KBM-7 (cell line): ENCODE data around the gene TRIML2.

Source experiments
- DNase-seq: peaks from one replicate; pipeline ENCODE4 v3.0.0-alpha.2; 2015
- in situ Hi-C: fragments of 300-500 bp; cut with MboI; formaldehyde crosslinking; loops from 2 replicates; pipeline ENCODE4 v1.14.3; 2020; ENCODE audit warnings: low sequenced_read_pairs, low pct_unique_long_range_greater_than_20kb, mixed read lengths

Gene TRIML2

GRCh38 chr4:188109157-188109755 is at the start of gene TRIML2:
TRIML2 (minus strand) TSS chr4:188109603; CDS start chr4:188105368, 4,235 bp downstream.
- in situ Hi-C loops = no loop called here
- DNase-seq = no peak

DNA sequence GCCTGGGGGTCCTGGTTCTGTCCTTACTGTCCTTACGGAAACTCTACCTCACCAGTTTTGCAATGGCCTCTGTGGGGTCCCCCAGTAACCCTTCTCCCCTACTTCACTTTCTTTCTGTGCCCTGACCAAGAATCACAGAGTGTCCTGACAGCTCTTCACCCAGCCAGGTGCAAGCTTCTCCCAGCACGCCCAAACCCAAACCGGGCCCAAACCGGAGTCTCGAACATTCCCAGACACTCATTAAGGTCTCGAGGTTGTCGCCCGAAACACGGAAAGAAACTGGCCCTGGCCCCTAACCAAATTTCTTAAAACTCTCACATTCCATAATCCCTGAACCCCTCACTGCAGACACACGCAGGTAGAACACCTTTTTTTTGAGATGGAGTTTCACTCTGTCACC is 48.9 kb upstream of the TRIML2 start:
- in situ Hi-C loops = no loop called here
- DNase-seq = no peak

- no peak for DNase-seq
- in situ Hi-C loops = no loop called here
Measured at GRCh38 chr4:188154668-188155405, 45.4 kb upstream of the TRIML2 start.

DNA sequence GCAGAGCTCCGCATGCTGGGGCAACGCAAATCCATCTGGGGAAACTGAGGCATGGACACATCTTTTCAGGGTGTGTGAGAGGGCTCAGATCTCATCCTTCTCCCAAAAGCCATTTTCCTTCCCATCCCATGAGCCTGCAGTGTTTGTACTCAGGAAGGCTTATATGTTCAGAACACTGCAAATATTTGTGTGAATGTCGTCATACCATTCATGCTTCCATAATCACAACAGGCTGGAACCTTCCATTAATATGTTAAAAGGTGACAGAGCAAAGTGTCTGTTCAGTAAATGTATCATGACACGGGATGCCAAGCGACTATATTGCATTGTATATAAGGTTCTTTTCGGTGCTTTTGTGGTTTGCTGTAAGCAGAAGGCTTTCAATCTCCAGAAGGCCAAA is 38.4 kb upstream of the TRIML2 start:
- in situ Hi-C loops = no loop called here
- DNase-seq = no peak

- in situ Hi-C loops = no loop called here
- DNase-seq = no peak
Measured at GRCh38 chr4:188147176-188147575, 37.8 kb upstream of the TRIML2 start.

- in situ Hi-C loops = no loop called here
- DNase-seq = no peak
Measured at GRCh38 chr4:188146618-188147017, 37.2 kb upstream of the TRIML2 start.

GRCh38 chr4:188145601-188146000 is 36.2 kb upstream of the TRIML2 start:
- DNase-seq = no peak
- in situ Hi-C loops = no loop called here

DNA sequence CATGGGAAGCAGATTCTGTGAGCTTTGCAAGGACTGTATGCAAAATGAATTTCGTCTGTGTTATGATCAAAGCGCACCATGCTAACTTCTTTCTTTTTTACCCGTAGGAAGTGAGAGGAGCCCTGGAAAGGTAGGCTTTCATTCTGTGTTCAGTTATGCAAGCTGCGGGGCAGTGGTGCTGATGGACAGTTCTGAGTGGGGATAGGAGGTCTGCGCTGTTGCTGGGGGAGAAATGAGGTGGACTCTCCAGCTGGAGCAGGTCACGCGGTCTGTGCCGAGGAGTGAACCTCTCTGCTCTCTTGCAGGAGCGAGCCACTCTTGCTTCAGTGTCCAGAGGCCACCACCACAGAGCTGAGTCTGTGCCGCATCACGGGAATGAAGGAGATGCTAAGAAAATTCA is 34.3 kb upstream of the TRIML2 start:
- in situ Hi-C loops = no loop called here
- no peak for DNase-seq

- no peak for DNase-seq
- in situ Hi-C loops = no loop called here
Measured at GRCh38 chr4:188139671-188140070, 30.3 kb upstream of the TRIML2 start.

GRCh38 chr4:188139141-188139540 is 29.7 kb upstream of the TRIML2 start, which contains the start of gene TRIML1:
TRIML1 (plus strand) TSS chr4:188139441; CDS start chr4:188139559, 118 bp downstream.
- in situ Hi-C loops = no loop called here
- no peak for DNase-seq

- DNase-seq = no peak
- in situ Hi-C loops = no loop called here
Measured at GRCh38 chr4:188138227-188138626, 28.8 kb upstream of the TRIML2 start.

DNA sequence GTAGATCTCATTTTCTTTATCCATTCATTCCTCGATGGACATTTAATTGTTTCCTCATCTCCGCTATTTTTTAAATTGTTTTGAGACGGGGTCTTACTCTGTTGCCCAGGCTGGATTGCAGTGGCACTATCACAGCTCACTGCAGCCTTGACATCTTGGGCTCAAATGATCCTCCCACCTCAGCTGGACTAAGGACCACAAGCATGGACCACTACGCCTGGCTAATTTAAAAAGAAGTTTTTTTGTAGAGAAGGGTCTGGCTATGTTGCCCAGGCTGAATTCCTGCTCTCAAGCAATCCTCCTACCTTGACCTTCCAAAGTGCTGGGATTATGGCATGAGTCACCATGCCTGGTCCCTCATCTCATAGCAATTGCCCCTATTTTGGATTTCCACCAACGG is 22.8 kb upstream of the TRIML2 start:
- in situ Hi-C loops = no loop called here
- DNase-seq = no peak

DNA sequence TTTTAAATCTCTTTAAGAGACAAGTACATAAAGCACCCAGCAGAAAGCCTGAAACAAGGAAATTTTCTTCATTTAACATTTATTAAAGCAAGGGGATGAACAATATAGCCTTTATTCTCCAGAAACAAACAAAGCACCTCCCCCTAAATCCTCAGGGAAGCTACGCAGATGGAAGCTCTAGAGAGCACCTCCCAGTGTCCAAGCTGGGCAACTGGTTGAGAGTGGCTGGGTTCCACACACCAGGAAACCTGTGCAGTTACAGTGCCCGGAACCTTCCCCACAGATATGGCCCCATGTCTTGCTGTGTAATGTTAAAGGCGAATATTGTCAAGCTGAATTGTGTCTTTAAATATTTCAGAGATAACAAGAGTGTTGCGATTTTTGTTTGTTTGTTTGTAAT is 21.0 kb upstream of the TRIML2 start:
- in situ Hi-C loops = no loop called here
- no peak for DNase-seq

- in situ Hi-C loops = no loop called here
- no peak for DNase-seq
Measured at GRCh38 chr4:188127214-188127874, 17.9 kb upstream of the TRIML2 start.

- DNase-seq = no peak
- in situ Hi-C loops = no loop called here
Measured at GRCh38 chr4:188121530-188121929, 12.1 kb upstream of the TRIML2 start.

DNA sequence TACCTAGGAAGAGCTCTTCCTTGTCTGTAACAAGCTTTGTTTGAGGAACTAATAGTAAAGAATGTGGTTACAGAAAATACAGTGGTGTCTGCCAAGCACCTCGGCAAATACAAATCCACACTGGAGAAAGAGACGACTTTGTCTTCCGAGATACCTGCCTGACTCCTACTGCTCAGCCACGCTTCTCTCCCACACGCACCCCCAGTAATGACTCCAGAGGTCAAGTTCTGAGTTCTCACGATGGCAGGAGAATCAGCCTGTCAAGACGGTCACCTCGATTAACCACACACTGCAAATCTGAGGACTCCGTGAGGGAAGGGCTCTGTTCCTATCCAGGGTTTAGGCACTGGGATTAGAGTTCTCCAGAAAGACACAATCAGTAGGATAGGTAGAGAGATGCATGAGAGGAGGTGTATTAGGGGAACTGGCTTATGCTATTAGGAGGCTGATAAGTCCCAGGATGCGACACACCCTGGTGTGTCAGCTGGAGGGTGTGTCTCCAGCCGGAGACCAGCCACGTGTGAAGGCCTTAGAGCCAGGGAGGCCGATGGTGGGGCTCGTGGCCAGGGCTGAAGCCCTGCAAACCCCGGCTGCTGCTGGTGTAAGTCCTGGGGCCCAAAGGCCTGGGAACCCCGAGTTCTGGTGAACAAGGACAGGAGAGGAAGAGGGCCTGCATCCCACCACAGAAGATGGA is 8.4 kb upstream of the TRIML2 start:
- in situ Hi-C loops = no loop called here
- DNase-seq = no peak

DNA sequence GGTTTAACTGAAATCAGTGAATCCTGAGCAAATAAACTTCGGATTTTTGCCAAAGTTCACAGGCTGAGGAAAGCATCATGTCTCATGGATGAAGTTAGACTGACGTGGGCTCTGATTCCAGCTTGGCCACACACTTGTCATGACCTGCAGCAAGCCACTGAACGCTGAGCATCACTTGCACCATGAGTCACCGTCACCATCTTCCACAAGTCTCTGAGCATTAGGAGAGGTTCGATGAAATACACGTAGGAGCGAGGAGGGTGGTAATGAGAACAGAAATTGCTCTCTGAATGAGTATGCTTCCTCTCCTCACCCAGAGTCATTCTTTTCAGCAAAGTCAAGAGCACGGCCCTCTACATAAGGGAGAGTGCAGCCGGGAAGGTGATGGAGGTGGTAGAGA is 3.8 kb upstream of the TRIML2 start:
- no peak for DNase-seq
- in situ Hi-C loops = no loop called here

GRCh38 chr4:188111955-188112354 is 2.6 kb upstream of the TRIML2 start:
- DNase-seq = no peak
- in situ Hi-C loops = no loop called here

- in situ Hi-C loops = no loop called here
Measured at GRCh38 chr4:188110741-188111471, 1.5 kb upstream of the TRIML2 start.

More at GRCh38 chr4:188110741-188111471, 1.5 kb upstream of the TRIML2 start:
- DNase-seq = no peak
